GM18526 (cell line): Measurements from ENCODE around the gene DCAF12L2.

Experiments used
- POLR2A ChIP-seq: IDR thresholded peaks from 3 replicates; pipeline ENCODE4 v1.6.1; 2011; ENCODE audit not compliant: insufficient read length; ENCODE audit errors: extremely low read depth

The DCAF12L2 gene

DNA sequence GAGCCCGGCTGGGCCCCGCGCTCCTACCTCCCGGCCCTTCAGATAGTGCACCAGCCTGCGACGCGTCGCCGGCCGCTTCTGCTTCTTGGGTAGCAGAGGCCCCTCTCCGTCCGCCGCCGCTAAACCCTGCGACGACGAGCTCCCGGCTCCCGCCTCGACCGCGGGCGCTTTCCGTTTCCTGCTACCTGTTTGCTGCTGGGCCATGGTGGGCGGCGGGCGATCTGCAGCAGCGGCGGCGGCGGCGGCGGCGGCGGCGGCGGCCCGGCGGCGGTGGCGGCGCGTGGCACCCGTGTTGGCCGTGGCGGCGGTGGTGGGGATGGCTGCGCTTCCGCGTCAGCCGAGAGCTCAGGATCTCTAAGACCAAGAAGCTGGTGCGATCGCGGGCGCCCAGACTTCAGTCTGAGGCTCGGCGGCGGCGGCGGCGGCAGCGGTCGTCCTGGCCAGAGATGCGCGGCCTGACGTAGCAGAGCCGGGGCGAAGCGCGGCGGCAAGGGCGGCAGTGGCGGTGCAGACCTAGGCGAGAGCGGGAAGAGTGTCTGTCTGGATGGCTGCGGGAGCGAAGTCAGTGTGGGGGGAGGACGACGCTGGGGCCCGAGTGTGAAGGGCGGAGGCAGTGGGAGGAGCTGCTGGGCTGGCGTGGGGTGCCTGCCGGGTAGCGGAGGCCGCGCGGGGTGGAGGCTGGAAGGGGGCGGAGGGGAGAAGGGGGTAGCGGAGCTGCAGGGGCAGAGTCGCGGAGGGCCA, at the start of gene DCAF12L2:
DCAF12L2 (minus strand) TSS at position 569 of the 741 bp plus-strand sequence; CDS start at position 204, 365 bp downstream.
- TF ChIP-seq POLR2A = no peak

DNA sequence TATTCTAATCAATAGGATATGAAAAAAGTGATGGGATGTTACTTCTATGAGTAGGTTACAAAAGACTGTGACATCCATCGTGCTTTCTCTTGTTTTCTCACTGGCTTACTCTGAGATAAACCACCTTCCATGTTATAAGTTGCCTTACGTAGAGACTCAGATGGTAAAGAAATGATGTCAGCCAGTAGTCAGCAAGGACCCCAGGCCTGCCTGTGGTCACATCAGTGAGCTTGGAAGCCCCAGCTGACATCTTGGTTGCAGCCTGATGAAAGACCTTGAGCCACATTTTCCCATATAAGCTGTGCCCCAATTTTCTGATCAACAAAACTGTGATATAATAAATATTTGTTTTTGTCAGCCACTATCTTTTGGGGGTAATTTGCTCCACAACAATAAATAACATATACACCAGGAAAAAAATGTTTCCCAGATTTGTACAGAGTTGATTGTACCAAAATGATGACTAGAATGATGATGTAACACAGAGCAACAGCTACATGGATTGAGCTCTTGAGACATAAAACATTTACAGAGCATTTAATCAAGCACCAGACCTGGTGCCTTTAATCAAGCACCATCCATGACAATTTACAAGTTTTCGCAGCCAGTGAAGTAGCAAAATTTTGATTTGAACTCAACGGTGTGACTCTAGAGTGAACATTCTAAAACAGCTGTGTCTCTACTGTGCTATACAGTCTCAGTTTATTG, 11.2 kb upstream of the DCAF12L2 start:
- no peak for TF ChIP-seq POLR2A

GRCh38 chrX:126170720-126171119, 4.6 kb upstream of the DCAF12L2 start:
- no peak for TF ChIP-seq POLR2A

GRCh38 chrX:126167560-126167959, 1.5 kb upstream of the DCAF12L2 start:
- no peak for TF ChIP-seq POLR2A

- TF ChIP-seq POLR2A = no peak
These were observed 728 bp downstream of the DCAF12L2 start for GRCh38 chrX:126165401-126165720.

DNA sequence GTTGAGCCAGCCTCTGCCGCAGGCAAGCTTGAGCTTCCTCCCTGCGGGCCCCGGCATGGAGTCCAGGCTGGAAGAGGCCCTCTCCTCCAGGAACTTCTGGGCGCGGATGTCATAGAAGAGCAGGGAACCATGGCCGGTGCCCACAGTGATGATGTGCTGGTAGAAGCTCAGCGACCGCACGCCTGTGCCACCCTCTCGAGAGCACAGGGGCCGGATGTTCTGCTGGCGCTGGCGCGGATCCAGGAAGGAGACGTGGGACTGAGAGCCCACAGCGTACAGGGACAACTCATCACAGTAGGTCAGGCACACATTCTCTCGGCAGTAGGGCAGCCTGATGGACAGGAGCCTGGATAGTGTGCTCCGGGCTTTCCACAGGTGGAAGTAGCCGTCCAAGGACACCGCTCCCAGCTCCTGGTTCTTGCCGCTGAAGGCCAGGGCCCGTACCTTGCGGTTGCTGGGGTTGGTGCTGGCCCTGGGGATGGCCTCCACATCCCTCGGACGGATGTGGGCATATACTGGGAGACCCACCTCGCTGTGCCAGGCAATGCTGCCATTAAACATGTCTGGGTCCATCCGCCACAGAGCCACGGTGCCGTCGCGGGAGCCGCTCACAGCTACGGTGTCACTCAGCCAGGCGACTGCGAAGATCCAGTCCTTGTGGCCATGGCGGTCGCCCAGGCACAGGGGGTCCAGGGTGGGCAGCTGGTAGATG, 1.2 kb downstream of the DCAF12L2 start:
- TF ChIP-seq POLR2A = no peak

GRCh38 chrX:126164226-126164625, 1.9 kb downstream of the DCAF12L2 start:
- no peak for TF ChIP-seq POLR2A

DNA sequence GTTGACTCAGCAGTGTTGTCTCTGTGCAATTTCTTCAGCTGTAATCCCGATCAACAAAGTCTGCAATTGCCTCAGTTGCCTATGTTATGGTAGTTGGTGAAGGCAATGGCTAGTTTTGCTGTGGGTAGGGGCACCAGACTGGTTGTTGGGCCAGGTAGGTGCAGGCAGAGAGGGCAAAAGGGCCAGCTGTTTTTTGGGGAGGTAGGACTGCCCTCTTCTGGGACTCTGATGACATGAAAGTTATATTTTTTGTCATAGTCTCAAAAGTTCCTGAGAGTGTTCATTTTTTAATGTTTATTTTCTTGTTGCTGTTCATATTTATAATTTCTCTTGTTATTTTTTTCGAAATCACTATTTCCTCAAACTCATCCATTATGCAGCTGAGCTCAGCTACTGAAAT, 25.1 kb downstream of the DCAF12L2 start:
- no peak for TF ChIP-seq POLR2A

- no peak for TF ChIP-seq POLR2A
These were observed 28.2 kb downstream of the DCAF12L2 start for GRCh38 chrX:126137899-126138298.

GRCh38 chrX:126124721-126125120, 41.4 kb downstream of the DCAF12L2 start:
- TF ChIP-seq POLR2A = no peak
